Measurements from ENCODE around the gene SLIT3. TPM values are rescaled to one million over a fixed set of nuclear protein-coding genes. Genes with fewer than 3 reads are reported as not detected.

SLIT3 gene
- total RNA-seq, 3 donors from 2014 or later = 30.7 to 103 (median 54.1) TPM

- no peak overlapping the region for H3K4me3 ChIP-seq
- H3K4me1 ChIP-seq = no peaks in the 10 kb centered on the region
- no peaks in the 10 kb centered on the region for H3K36me3 ChIP-seq
- TF ChIP-seq POLR2A (IDR thresholded peaks at IDR 0.05) (no peak), POLR2AphosphoS5 (IDR thresholded peaks at IDR 0.05) (no peak)
- TF ChIP-seq, protein P1, sequence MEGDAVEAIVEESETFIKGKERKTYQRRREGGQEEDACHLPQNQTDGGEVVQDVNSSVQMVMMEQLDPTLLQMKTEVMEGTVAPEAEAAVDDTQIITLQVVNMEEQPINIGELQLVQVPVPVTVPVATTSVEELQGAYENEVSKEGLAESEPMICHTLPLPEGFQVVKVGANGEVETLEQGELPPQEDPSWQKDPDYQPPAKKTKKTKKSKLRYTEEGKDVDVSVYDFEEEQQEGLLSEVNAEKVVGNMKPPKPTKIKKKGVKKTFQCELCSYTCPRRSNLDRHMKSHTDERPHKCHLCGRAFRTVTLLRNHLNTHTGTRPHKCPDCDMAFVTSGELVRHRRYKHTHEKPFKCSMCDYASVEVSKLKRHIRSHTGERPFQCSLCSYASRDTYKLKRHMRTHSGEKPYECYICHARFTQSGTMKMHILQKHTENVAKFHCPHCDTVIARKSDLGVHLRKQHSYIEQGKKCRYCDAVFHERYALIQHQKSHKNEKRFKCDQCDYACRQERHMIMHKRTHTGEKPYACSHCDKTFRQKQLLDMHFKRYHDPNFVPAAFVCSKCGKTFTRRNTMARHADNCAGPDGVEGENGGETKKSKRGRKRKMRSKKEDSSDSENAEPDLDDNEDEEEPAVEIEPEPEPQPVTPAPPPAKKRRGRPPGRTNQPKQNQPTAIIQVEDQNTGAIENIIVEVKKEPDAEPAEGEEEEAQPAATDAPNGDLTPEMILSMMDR (IDR thresholded peaks at IDR 0.05) = no peak
- no peaks in the 10 kb centered on the region for H3K9me3 ChIP-seq
- no peak overlapping the region for H3K27ac ChIP-seq
- DNase-seq (ENCODE audit: low spot score in 2 of 2) = no peak
- intact Hi-C loops (cut with DNase I; ENCODE audit: low total_unique reads) = no loop called here
- H3K27me3 ChIP-seq = no peaks in the 10 kb centered on the region
These were observed 467.0 kb downstream of the SLIT3 start for GRCh38 chr5:168833936-168834335.

DNA sequence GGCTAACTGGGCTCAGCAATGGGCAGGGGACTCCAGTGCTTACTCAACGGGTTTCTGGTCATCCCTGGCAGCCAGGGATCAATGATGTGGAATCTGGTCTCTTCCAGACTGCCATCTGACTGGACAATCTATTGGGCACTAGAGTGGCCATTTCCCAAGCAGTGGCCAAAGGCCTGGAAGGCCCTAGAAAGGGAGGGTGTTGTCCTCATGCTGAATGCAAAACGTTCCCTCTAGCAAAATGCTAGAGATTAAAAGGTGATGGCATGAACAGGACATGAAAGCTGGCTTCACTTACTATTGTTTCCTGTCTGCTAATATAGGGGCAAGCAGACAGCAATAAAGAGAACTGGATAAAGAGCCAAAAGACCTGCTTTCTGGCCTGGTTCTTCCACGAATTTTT lies 467.6 kb downstream of the SLIT3 start:
- DNase-seq (ENCODE audit: low spot score in 2 of 2) = no peak
- Histone ChIP-seq H3K4me3 (no peak overlapping the region), H3K9me3 (no peaks in the 10 kb centered on the region), H3K27ac (no peak overlapping the region), H3K27me3 (no peaks in the 10 kb centered on the region), H3K4me1 (no peaks in the 10 kb centered on the region), H3K36me3 (no peaks in the 10 kb centered on the region)
- TF ChIP-seq, protein P1 (IDR thresholded peaks at IDR 0.05) = no peak
- TF ChIP-seq POLR2AphosphoS5 (IDR thresholded peaks at IDR 0.05) (no peak), POLR2A (IDR thresholded peaks at IDR 0.05) (no peak)
- intact Hi-C loops (cut with DNase I; ENCODE audit: low total_unique reads) = no loop called here

GRCh38 chr5:168832308-168832707 lies 468.6 kb downstream of the SLIT3 start:
- Histone ChIP-seq H3K27ac (no peak overlapping the region), H3K36me3 (no peaks in the 10 kb centered on the region), H3K4me1 (no peaks in the 10 kb centered on the region), H3K9me3 (no peaks in the 10 kb centered on the region), H3K27me3 (no peaks in the 10 kb centered on the region), H3K4me3 (no peak overlapping the region)
- TF ChIP-seq POLR2AphosphoS5 (IDR thresholded peaks at IDR 0.05) (no peak), POLR2A (IDR thresholded peaks at IDR 0.05) (no peak)
- TF ChIP-seq, protein P1 (IDR thresholded peaks at IDR 0.05) = no peak
- intact Hi-C loops (cut with DNase I; ENCODE audit: low total_unique reads) = no loop called here
- DNase-seq (ENCODE audit: low spot score in 2 of 2) = no peak

DNA sequence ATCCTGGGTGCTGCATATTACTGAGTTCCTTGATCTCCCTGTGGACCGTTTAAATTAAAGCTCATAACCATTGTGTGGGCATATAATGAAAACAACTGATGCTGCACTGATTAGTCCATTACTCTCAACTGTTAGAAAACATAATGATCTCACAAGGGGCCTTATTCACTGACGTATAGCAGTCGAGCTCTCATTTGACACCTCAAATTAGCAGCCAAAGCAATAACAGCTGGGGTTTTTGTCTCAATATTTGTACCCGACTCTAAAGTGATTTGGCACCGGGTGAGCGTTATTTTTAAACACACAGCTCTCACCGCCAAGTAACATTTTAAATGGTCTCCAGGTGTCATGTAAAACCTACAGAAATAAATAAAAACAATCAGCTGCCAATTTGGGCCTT lies 469.6 kb downstream of the SLIT3 start:
- H3K36me3 ChIP-seq = no peaks in the 10 kb centered on the region
- no peaks in the 10 kb centered on the region for H3K9me3 ChIP-seq
- DNase-seq (ENCODE audit: low spot score in 2 of 2) = no peak
- TF ChIP-seq, protein P1 (IDR thresholded peaks at IDR 0.05) = no peak
- no peak for TF ChIP-seq POLR2AphosphoS5 (IDR thresholded peaks at IDR 0.05)
- no peak for TF ChIP-seq POLR2A (IDR thresholded peaks at IDR 0.05)
- H3K27ac ChIP-seq = no peak overlapping the region
- H3K4me1 ChIP-seq = no peaks in the 10 kb centered on the region
- H3K27me3 ChIP-seq = no peaks in the 10 kb centered on the region
- intact Hi-C loops (cut with DNase I; ENCODE audit: low total_unique reads) = no loop called here
- no peak overlapping the region for H3K4me3 ChIP-seq

DNA sequence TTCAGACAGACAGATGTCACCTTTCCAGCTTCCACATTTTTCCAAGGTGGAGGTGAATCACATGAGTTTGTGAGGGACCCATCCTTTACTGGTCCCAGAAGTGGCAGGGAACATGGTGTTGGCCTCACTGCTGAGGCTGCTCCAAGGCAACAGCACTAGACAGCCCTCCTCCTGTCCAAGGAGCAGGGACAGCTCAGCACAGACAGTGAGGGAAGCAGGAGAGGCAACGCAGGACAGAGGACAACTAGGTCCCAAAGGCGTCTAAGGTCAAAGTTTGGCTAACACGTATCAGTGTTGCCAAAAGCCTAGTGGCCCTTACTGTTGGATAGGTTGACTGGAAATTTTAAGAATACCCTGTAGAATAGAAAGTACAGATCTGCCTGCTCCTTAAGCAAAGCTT lies 470.1 kb downstream of the SLIT3 start:
- Histone ChIP-seq H3K36me3 (no peaks in the 10 kb centered on the region), H3K27me3 (no peaks in the 10 kb centered on the region), H3K9me3 (no peaks in the 10 kb centered on the region), H3K27ac (no peak overlapping the region), H3K4me3 (no peak overlapping the region), H3K4me1 (no peaks in the 10 kb centered on the region)
- TF ChIP-seq, protein P1 (IDR thresholded peaks at IDR 0.05) = no peak
- no peak for TF ChIP-seq POLR2A (IDR thresholded peaks at IDR 0.05)
- TF ChIP-seq POLR2AphosphoS5 (IDR thresholded peaks at IDR 0.05) = no peak
- intact Hi-C loops (cut with DNase I; ENCODE audit: low total_unique reads) = no loop called here
- no peak for DNase-seq (ENCODE audit: low spot score in 2 of 2)

All from breast epithelium (tissue), 4 donors.